HG03354 (cell line): ENCODE data around the gene ARVCF.

Source experiments
- ATAC-seq: cut with Tn5 transposase; IDR thresholded peaks from one replicate; pipeline ENCODE4 v1.9.1; 2021; ENCODE audit warnings: mild to moderate bottlenecking; ENCODE audit not compliant: unreplicated experiment, poor library complexity, severe bottlenecking

The ARVCF gene

GRCh38 chr22:19965771-19966709 lies 50.6 kb downstream of the ARVCF start:
- ATAC-seq = no peak

GRCh38 chr22:19964701-19965386 lies 51.8 kb downstream of the ARVCF start:
- ATAC-seq = no peak

- ATAC-seq = no peak
Observed at GRCh38 chr22:19963863-19964642, 52.6 kb downstream of the ARVCF start.

GRCh38 chr22:19962909-19963806 lies 53.5 kb downstream of the ARVCF start:
- ATAC-seq = no peak

- no peak for ATAC-seq
Observed at GRCh38 chr22:19962246-19962908, 54.2 kb downstream of the ARVCF start.

- ATAC-seq = no peak
Observed at GRCh38 chr22:19961868-19962245, 54.8 kb downstream of the ARVCF start.

- no peak for ATAC-seq
Observed at GRCh38 chr22:19961201-19961580, 55.4 kb downstream of the ARVCF start.

- ATAC-seq = no peak
Observed at GRCh38 chr22:19960491-19961200, 56.0 kb downstream of the ARVCF start.

GRCh38 chr22:19959587-19960490 lies 56.8 kb downstream of the ARVCF start:
- ATAC-seq = no peak

- ATAC-seq = no peak
Observed at GRCh38 chr22:19959043-19959586, 57.5 kb downstream of the ARVCF start.

GRCh38 chr22:19958083-19959042 lies 58.3 kb downstream of the ARVCF start:
- no peak for ATAC-seq

- ATAC-seq = no peak
Observed at GRCh38 chr22:19957445-19957844, 59.2 kb downstream of the ARVCF start.

- no peak for ATAC-seq
Observed at GRCh38 chr22:19955241-19956128, 61.1 kb downstream of the ARVCF start.

- ATAC-seq = no peak
Observed at GRCh38 chr22:19951346-19951745, 65.3 kb downstream of the ARVCF start.
